Loucy (cell line): ENCODE results near the gene COA1.

Experiments used
- EZH2phosphoT487 ChIP-seq: fragments of 200-600 bp; IDR thresholded peaks from 2 replicates; pipeline ENCODE4 v1.6.1; 2018; ENCODE audit warnings: antibody characterized with exemption, mild to moderate bottlenecking, moderate library complexity, borderline replicate concordance
- TF ChIP-seq, protein P1 (sequence below): fragments of 200-600 bp; sonication (generic); conservative IDR thresholded peaks from 2 replicates; pipeline ENCODE4 v1.5.1; 2014; ENCODE audit warnings: mild to moderate bottlenecking, antibody characterized with exemption, low read length

DNA sequence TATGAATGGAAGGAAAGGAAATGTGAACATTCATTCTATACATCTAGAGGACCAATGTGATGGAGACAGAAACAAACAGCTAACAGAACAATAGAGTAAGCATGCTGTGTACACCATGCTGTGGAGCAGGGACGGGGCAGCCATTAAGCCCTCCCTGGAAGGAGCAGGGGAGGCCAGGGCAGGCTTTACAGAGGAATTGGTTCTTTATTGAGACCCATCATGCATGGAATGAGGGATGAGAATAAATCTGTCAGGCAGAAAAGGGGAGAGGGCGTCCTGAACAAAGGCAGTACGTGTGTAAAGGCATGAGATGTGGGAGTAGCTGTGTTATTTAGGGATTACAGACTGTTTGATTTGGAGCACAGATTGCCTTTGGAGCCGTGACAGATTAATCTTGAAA is 111.2 kb downstream of the COA1 start:
- TF ChIP-seq, protein P1, sequence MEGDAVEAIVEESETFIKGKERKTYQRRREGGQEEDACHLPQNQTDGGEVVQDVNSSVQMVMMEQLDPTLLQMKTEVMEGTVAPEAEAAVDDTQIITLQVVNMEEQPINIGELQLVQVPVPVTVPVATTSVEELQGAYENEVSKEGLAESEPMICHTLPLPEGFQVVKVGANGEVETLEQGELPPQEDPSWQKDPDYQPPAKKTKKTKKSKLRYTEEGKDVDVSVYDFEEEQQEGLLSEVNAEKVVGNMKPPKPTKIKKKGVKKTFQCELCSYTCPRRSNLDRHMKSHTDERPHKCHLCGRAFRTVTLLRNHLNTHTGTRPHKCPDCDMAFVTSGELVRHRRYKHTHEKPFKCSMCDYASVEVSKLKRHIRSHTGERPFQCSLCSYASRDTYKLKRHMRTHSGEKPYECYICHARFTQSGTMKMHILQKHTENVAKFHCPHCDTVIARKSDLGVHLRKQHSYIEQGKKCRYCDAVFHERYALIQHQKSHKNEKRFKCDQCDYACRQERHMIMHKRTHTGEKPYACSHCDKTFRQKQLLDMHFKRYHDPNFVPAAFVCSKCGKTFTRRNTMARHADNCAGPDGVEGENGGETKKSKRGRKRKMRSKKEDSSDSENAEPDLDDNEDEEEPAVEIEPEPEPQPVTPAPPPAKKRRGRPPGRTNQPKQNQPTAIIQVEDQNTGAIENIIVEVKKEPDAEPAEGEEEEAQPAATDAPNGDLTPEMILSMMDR, result no peak
- TF ChIP-seq EZH2phosphoT487, result no peak
